K562 (cell line): ENCODE measurements around the gene PPM1F. TPM values are rescaled to one million over a fixed set of nuclear protein-coding genes. Genes with fewer than 3 reads are reported as not detected.

ENCODE experiments used
- ATAC-seq: fragments of 200-7000 bp; cut with Tn5 transposase; 3 replicates; pipeline ENCODE4 v1.9.1; 2020; ENCODE audit warnings: moderate library complexity
- BruUV-seq: library from RNA; stranded (reverse); fragments of 400-500 nt; replicated peaks from 2 replicates; lab custom pipeline; 2021; lab: Mats Ljungman, UMichigan
- CTCF ChIA-PET: fragments of 300-600 bp; formaldehyde crosslinking; extraction: SDS; loops from one replicate; lab custom pipeline; 2021; ENCODE audit warnings: low intra/inter-chr PET ratio; lab: Yijun Ruan, JAX
- POLR2A ChIA-PET: fragments of 300-600, 350-650 bp; sonication (Branson Sonifier 250); formaldehyde crosslinking; extraction: SDS; loops from one replicate; lab custom pipeline; 2021; ENCODE audit warnings: antibody characterized with exemption, inconsistent platforms; lab: Yijun Ruan, JAX
- DNase-seq, 4 experiments: peaks; one replicate each; pipeline versions ENCODE4 v3.0.0 to v3.0.0-alpha.2; 2011 to 2018; ENCODE audit warnings: low spot score in 3 of 4, mixed read lengths in 3 of 4; ENCODE audit errors: extremely low read depth in 1 of 4
- FAIRE-seq: peaks from 2 replicates; lab custom pipeline; 2011; peaks lifted over from hg19 to GRCh38; lab: Jason Lieb, UNC
- H2AFZ ChIP-seq: 2 replicates; pipeline ENCODE4 v1.6.0; 2011; ENCODE audit warnings: low read depth, low read length, control low read depth, inconsistent platforms
- H3K27ac ChIP-seq: fragments of 200-600 bp; 3 replicates; pipeline ENCODE4 v1.8.0; 2011; ENCODE audit warnings: low read depth, mild to moderate bottlenecking, control low read depth, inconsistent platforms, low read length, moderate library complexity, mixed read lengths; ENCODE audit errors: extremely low read depth
- H3K27me3 ChIP-seq, 2 experiments: fragments of 300-600 bp in 1 of 2; 2 replicates in 1 of 2; 3 replicates in 1 of 2; pipeline versions ENCODE4 v1.6.0 to v1.8.0; 2011; ENCODE audit warnings: inconsistent platforms in 2 of 2, low read length in 2 of 2, mild to moderate bottlenecking in 1 of 2, mixed read lengths in 1 of 2, moderate library complexity in 1 of 2; ENCODE audit not compliant: control insufficient read depth in 2 of 2, insufficient read depth in 2 of 2
- H3K36me3 ChIP-seq: fragments of 300-600 bp; 3 replicates; pipeline ENCODE4 v1.8.0; 2011; ENCODE audit warnings: mild to moderate bottlenecking, low read length, inconsistent platforms; ENCODE audit not compliant: control insufficient read depth, insufficient read depth
- H3K4me1 ChIP-seq, 2 experiments: fragments of 200-600 bp in 1 of 2; replicated peaks in 1 of 2; 2 replicates in 1 of 2; 3 replicates in 1 of 2; pipeline versions ENCODE4 v1.5.1 to v1.8.0; 2011; ENCODE audit warnings: inconsistent platforms in 2 of 2, low read length in 2 of 2, mild to moderate bottlenecking in 1 of 2, mixed read lengths in 1 of 2, moderate library complexity in 1 of 2; ENCODE audit not compliant: control insufficient read depth in 2 of 2, insufficient read depth in 2 of 2
- H3K4me2 ChIP-seq: 2 replicates; pipeline ENCODE4 v1.6.1; 2011; ENCODE audit warnings: low read length, control low read depth, inconsistent platforms, mixed read lengths; ENCODE audit not compliant: insufficient read depth
- H3K4me3 ChIP-seq: fragments of 200-600 bp; sonication (generic), shearing (Covaris generic); 2 replicates; pipeline ENCODE4 v1.5.1; 2016; ENCODE audit warnings: control low read depth, inconsistent platforms
- H3K79me2 ChIP-seq: fragments of 200-600 bp; 3 replicates; pipeline ENCODE4 v1.8.0; 2011; ENCODE audit warnings: low read length, inconsistent platforms; ENCODE audit not compliant: control insufficient read depth, insufficient read depth
- H3K9ac ChIP-seq, 2 experiments: 2 replicates each; pipeline versions ENCODE4 v1.6.0 to v1.6.1; 2011; ENCODE audit warnings: low read depth in 2 of 2, low read length in 2 of 2, control low read depth in 1 of 2, inconsistent platforms in 1 of 2, mild to moderate bottlenecking in 1 of 2, mixed read lengths in 1 of 2; ENCODE audit not compliant: insufficient read depth in 1 of 2
- H3K9me1 ChIP-seq: one replicate; pipeline ENCODE4 v1.6.0; 2011; ENCODE audit warnings: inconsistent platforms, mild to moderate bottlenecking, low read length, moderate library complexity; ENCODE audit not compliant: control insufficient read depth, insufficient read depth
- H3K9me3 ChIP-seq: replicated peaks from 2 replicates; pipeline ENCODE4 v1.5.1; 2011; ENCODE audit warnings: low read depth, low read length, inconsistent platforms; ENCODE audit not compliant: control insufficient read depth, insufficient read depth
- H4K20me1 ChIP-seq: replicated peaks from 2 replicates; pipeline ENCODE4 v1.6.1; 2011; ENCODE audit warnings: low read length, inconsistent platforms, mixed read lengths; ENCODE audit not compliant: control insufficient read depth, insufficient read depth
- BHLHE40 ChIP-seq: IDR thresholded peaks from 2 replicates; pipeline ENCODE4 v1.6.1; 2011; ENCODE audit warnings: low read length, improper control_type of control experiment
- ETV6 ChIP-seq, 3 experiments: fragments of 150-350 bp in 1 of 3; sonication (generic) in 1 of 3; formaldehyde crosslinking in 1 of 3; IDR thresholded peaks; 2 replicates each; pipeline versions ENCODE4 v1.6.1 to v1.8.0; 2014 to 2022; ENCODE audit warnings: borderline replicate concordance in 2 of 3, low read depth in 2 of 3, antibody characterized with exemption in 1 of 3, low read length in 1 of 3, mild to moderate bottlenecking in 1 of 3, missing genetic modification reagents in 1 of 3
- HDAC8 ChIP-seq: fragments of 450-650 bp; IDR thresholded peaks from 2 replicates; pipeline ENCODE4 v1.6.1; 2016; ENCODE audit warnings: mild to moderate bottlenecking, missing genetic modification characterization, moderate library complexity, missing compliant biosample characterization
- NFIC ChIP-seq: fragments of 450-650 bp; IDR thresholded peaks from 2 replicates; pipeline ENCODE4 v1.6.1; 2017; ENCODE audit warnings: mild to moderate bottlenecking, inconsistent platforms
- RFX5 ChIP-seq: IDR thresholded peaks from 2 replicates; pipeline ENCODE4 v1.6.1; 2011; ENCODE audit warnings: low read depth, mild to moderate bottlenecking, improper control_type of control experiment, low read length
- YY1 ChIP-seq, 3 experiments: IDR thresholded peaks; 2 replicates each; pipeline ENCODE4 v1.6.1; 2011; ENCODE audit warnings: low read length in 2 of 3, mild to moderate bottlenecking in 2 of 3, moderate library complexity in 2 of 3, borderline replicate concordance in 1 of 3, control low read depth in 1 of 3, low read depth in 1 of 3; ENCODE audit not compliant: insufficient read depth in 3 of 3, insufficient replicate concordance in 2 of 3, control insufficient read depth in 1 of 3, insufficient read length in 1 of 3; ENCODE audit errors: extremely low read depth in 1 of 3
- ZKSCAN1 ChIP-seq: fragments of 150-350 bp; IDR thresholded peaks from 2 replicates; pipeline ENCODE4 v1.6.1; 2016; ENCODE audit warnings: low read depth, low read length
- WGBS: fragments of 100-300 bp; shearing (Covaris generic); methylation state at CpG from one replicate; pipeline ENCODE4 v1.1.6; 2016; ENCODE audit warnings: low coverage, mixed read lengths; ENCODE audit not compliant: insufficient coverage; ENCODE audit errors: missing lambda C conversion rate; 5-methylcytosine and 5-hydroxymethylcytosine counted together
- in situ Hi-C: fragments of 300-500 bp; cut with MboI; formaldehyde crosslinking; loops from 4 replicates; pipeline ENCODE4 v1.15.0; 2018; ENCODE audit warnings: inconsistent platforms, mixed read lengths
- intact Hi-C: fragments of 100-400 bp; cut with micrococcal nuclease; formaldehyde crosslinking; loops from 2 replicates; pipeline ENCODE4 v1.14.2; 2022
- polyA plus RNA-seq, 8 experiments: library from polyadenylated mRNA; depleted of rRNA in 4 of 8; stranded (reverse) in 5 of 8; unstranded in 3 of 8; fragments of >200 nt; fragmentation: Nextera tagmentation in 2 of 8; fragmentation: Illumina TruSeq in 1 of 8; extraction: Ambion mirVana in 2 of 8; extraction: Trizol in 1 of 8; gene quantifications; 2 replicates each; pipeline versions ENCODE4 v1.2.1 to v1.2.3, GENCODE V29; 2011 to 2014; ENCODE audit warnings: inconsistent platforms in 1 of 8, missing spikeins in 1 of 8
- total RNA-seq, 7 experiments: library from RNA; depleted of rRNA in 6 of 7; stranded (reverse); fragments of >200 nt in 6 of 7; fragmentation: Illumina TruSeq in 2 of 7; extraction: Trizol in 2 of 7; gene quantifications; 2 replicates each; pipeline versions ENCODE4 v1.2.1 to v1.2.3, GENCODE V29; 2011 to 2021; ENCODE audit warnings: low replicate concordance in 1 of 7
- TF ChIP-seq, protein P1 (sequence below): IDR thresholded peaks from 2 replicates; pipeline ENCODE4 v1.6.1; 2016; ENCODE audit warnings: missing genetic modification characterization, missing compliant biosample characterization
- TF ChIP-seq, protein P2 (sequence below), 2 experiments: IDR thresholded peaks; 2 replicates each; pipeline ENCODE4 v1.6.1; 2011; ENCODE audit warnings: borderline replicate concordance in 1 of 2, control low read depth in 1 of 2, low read depth in 1 of 2, low read length in 1 of 2, mild to moderate bottlenecking in 1 of 2, mixed read lengths in 1 of 2, moderate library complexity in 1 of 2; ENCODE audit not compliant: insufficient read depth in 1 of 2, insufficient read length in 1 of 2, poor library complexity in 1 of 2, severe bottlenecking in 1 of 2; ENCODE audit errors: extremely low read depth in 1 of 2

PPM1F gene
- total and polyA plus RNA-seq, 9 of the 15 experiments (the other 6 are each of a cell fraction or from before 2014, with no cell fraction given): 2.1 to 159 (median 64.0) TPM

DNA sequence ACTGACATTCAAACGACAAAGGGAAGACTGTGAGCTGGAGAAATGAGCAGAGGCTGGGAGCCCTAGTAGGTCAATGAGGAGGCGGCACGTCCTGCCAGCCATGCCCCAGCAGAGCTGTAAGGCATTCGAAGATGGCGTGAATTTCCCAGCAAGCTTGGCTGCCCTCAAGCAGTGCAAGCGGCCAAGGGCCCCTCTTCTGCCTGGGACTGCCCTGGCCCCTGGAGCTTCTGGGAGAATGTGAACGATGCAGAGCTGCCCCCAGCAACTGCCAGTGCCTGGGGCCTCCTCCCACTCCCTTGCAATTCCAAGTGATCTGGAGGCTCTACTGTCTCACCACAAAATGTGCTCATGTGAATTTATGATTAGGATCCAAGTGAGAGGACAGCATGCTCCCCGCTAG is 4.3 kb downstream of the PPM1F start:
- H3K4me2 ChIP-seq: peak overlapping the region; percentile 6; the same call in 1 of the 2 replicates
- H3K4me1 ChIP-seq: peaks cover 39 to 69% of the 10 kb centered on the region in 2 experiments
- no peak overlapping the region for H2AFZ ChIP-seq
- no peaks in the 10 kb centered on the region for H3K27me3 ChIP-seq
- peaks cover 11% of the 10 kb centered on the region; the same call in 1 of the 2 replicates for H4K20me1 ChIP-seq
- DNase-seq (peak in 2 of 4 experiments; percentile 66 to 68), FAIRE-seq (no peak)
- peaks cover 42% of the 10 kb centered on the region for H3K36me3 ChIP-seq
- peaks cover 6% of the 10 kb centered on the region for H3K9me3 ChIP-seq
- in situ Hi-C loops: loop anchor here (5.0 to 25.0 kb wide), 4 partner anchors 236 to 811 kb away; partner anchors contain the start of gene HIC2
- no peak overlapping the region for H3K4me3 ChIP-seq
- CTCF ChIA-PET: interaction anchor here (0.6 to 3.5 kb wide), 5 partner anchors 11 to 253 kb away, joined by 3 to 44 read pairs (median 3); no protein-coding TSS in a partner anchor
- 0 out of 2 replicates have a peak, but pooled peaks have one; percentile 41 for TF ChIP-seq HDAC8 (tag)
- TF ChIP-seq, protein P1, sequence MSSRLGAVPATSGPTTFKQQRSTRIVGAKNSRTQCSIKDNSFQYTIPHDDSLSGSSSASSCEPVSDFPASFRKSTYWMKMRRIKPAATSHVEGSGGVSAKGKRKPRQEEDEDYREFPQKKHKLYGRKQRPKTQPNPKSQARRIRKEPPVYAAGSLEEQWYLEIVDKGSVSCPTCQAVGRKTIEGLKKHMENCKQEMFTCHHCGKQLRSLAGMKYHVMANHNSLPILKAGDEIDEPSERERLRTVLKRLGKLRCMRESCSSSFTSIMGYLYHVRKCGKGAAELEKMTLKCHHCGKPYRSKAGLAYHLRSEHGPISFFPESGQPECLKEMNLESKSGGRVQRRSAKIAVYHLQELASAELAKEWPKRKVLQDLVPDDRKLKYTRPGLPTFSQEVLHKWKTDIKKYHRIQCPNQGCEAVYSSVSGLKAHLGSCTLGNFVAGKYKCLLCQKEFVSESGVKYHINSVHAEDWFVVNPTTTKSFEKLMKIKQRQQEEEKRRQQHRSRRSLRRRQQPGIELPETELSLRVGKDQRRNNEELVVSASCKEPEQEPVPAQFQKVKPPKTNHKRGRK: 0 out of 2 replicates have a peak, but pooled peaks have one; percentile 0
- TF ChIP-seq YY1 (IDR thresholded peaks at IDR 0.05; ENCODE audit: borderline replicate concordance in 1 of 3, control insufficient read depth in 1 of 3, extremely low read depth in 1 of 3, insufficient read depth in 3 of 3, insufficient read length in 1 of 3, insufficient replicate concordance in 2 of 3, low read depth in 1 of 3, low read length in 2 of 3): no peak
- TF ChIP-seq ETV6 (IDR thresholded peaks at IDR 0.05; ENCODE audit: borderline replicate concordance in 1 of 2, low read depth in 2 of 2, low read length in 1 of 2): 0 out of 4 replicates have a peak, but pooled peaks of 1 of the 2 experiments have one; percentile 19
- no peak for TF ChIP-seq ETV6 (CRISPR knock-in tag; IDR thresholded peaks at IDR 0.05; ENCODE audit: borderline replicate concordance)
- peak; percentile 13; the same call in 1 of the 2 replicates for TF ChIP-seq RFX5
- 0 out of 2 replicates have a peak, but pooled peaks have one; percentile 26 for TF ChIP-seq ZKSCAN1
- TF ChIP-seq, protein P2, sequence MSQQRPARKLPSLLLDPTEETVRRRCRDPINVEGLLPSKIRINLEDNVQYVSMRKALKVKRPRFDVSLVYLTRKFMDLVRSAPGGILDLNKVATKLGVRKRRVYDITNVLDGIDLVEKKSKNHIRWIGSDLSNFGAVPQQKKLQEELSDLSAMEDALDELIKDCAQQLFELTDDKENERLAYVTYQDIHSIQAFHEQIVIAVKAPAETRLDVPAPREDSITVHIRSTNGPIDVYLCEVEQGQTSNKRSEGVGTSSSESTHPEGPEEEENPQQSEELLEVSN (IDR thresholded peaks at IDR 0.05; ENCODE audit: borderline replicate concordance in 1 of 2, extremely low read depth in 1 of 2, insufficient read depth in 1 of 2, insufficient read length in 1 of 2, low read depth in 1 of 2, low read length in 1 of 2, poor library complexity in 1 of 2, severe bottlenecking in 1 of 2): peak in 1 of 2 experiments; percentile 7
- TF ChIP-seq NFIC: no peak
- no peak for TF ChIP-seq BHLHE40
- TF ChIP-seq, all 486 proteins: peak for 6
- POLR2A ChIA-PET: interaction anchor here (0.6 to 42.4 kb wide), 23 partner anchors 17 to 1494 kb away, joined by 3 to 1041 read pairs (median 4); partner anchors contain the start of gene TOP3B
- Histone ChIP-seq H3K27ac (peak overlapping the region; percentile 52; the same call in 2 of the 3 replicates), H3K79me2 (peaks cover 46% of the 10 kb centered on the region), H3K9ac (peak overlapping the region; percentile 44 to 85), H3K9me1 (peaks cover 18% of the 10 kb centered on the region)
- 59% methylated on average over 8 of the region's 8 CpGs for WGBS
- intact Hi-C loops: no loop called here
- BruUV-seq: no TSS peak
- ATAC-seq: no peak
